GM21381 (cell line): ENCODE results near the gene IGF2R.
"Not testable (repeated sequence)": the region's sequence is repeated elsewhere in the genome, so short reads cannot be mapped to it uniquely, and the experiment has no call there.

Experiments used
- ATAC-seq: cut with Tn5 transposase; IDR thresholded peaks from one replicate; pipeline ENCODE4 v1.9.1; 2021; ENCODE audit warnings: mild to moderate bottlenecking, moderate library complexity; ENCODE audit not compliant: unreplicated experiment

IGF2R gene, protein sequence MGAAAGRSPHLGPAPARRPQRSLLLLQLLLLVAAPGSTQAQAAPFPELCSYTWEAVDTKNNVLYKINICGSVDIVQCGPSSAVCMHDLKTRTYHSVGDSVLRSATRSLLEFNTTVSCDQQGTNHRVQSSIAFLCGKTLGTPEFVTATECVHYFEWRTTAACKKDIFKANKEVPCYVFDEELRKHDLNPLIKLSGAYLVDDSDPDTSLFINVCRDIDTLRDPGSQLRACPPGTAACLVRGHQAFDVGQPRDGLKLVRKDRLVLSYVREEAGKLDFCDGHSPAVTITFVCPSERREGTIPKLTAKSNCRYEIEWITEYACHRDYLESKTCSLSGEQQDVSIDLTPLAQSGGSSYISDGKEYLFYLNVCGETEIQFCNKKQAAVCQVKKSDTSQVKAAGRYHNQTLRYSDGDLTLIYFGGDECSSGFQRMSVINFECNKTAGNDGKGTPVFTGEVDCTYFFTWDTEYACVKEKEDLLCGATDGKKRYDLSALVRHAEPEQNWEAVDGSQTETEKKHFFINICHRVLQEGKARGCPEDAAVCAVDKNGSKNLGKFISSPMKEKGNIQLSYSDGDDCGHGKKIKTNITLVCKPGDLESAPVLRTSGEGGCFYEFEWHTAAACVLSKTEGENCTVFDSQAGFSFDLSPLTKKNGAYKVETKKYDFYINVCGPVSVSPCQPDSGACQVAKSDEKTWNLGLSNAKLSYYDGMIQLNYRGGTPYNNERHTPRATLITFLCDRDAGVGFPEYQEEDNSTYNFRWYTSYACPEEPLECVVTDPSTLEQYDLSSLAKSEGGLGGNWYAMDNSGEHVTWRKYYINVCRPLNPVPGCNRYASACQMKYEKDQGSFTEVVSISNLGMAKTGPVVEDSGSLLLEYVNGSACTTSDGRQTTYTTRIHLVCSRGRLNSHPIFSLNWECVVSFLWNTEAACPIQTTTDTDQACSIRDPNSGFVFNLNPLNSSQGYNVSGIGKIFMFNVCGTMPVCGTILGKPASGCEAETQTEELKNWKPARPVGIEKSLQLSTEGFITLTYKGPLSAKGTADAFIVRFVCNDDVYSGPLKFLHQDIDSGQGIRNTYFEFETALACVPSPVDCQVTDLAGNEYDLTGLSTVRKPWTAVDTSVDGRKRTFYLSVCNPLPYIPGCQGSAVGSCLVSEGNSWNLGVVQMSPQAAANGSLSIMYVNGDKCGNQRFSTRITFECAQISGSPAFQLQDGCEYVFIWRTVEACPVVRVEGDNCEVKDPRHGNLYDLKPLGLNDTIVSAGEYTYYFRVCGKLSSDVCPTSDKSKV (N-terminal part only)

DNA sequence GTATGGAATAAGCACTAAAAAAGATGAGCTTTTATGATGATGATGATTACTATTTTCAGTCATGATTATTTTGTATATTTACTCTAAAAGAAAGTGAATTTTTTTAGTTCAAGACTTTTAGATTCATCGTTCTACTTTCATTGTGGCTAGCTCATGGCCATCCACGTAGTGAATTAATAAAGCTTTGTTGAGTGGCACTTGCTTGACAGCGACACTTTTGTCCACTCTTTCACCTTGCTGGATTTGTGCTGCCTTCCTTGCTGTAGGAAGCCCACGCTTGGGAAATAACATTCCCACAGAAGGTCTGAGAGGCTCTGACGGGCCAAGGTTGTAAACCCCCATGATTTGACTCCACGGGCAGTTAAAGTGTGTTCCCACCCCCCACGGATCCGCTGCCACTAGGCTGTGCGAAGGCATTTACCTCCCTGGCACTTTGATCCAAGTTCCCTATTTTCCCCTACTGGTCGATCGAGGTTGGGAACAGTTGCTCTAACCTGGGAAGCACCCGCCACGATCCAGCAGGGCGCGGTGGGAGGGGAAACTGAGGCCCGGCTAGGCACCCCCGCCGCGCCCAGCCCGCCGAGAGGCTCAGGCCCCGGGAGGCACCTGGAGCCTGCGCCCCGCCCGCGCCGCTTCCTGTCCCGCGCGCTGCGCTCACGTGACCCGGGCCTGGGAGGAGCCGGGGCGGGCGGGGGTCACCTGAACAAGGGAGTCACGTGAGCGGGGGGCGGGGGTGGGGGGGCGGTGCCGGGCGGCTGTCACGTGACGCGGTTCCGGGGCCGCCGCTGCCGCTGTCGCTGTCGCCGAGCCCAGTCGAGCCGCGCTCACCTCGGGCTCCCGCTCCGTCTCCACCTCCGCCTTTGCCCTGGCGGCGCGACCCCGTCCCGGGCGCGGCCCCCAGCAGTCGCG lies at the start of gene IGF2R:
TSS of gene IGF2R (plus strand) at position 788 of the 909 bp plus-strand sequence. CDS start 165 bp downstream, outside the sequence.
- peak; percentile 80 for ATAC-seq

- ATAC-seq = no peak
These were observed 49.1 kb upstream of the IGF2R start for GRCh38 chr6:159919800-159920199.

- not testable (repeated sequence) for ATAC-seq
These were observed 44.7 kb upstream of the IGF2R start for GRCh38 chr6:159924150-159924549.

- ATAC-seq = no peak
These were observed 42.2 kb upstream of the IGF2R start for GRCh38 chr6:159926542-159927203.

- peak; percentile 51 for ATAC-seq
These were observed 39.1 kb upstream of the IGF2R start for GRCh38 chr6:159929819-159930218.

DNA sequence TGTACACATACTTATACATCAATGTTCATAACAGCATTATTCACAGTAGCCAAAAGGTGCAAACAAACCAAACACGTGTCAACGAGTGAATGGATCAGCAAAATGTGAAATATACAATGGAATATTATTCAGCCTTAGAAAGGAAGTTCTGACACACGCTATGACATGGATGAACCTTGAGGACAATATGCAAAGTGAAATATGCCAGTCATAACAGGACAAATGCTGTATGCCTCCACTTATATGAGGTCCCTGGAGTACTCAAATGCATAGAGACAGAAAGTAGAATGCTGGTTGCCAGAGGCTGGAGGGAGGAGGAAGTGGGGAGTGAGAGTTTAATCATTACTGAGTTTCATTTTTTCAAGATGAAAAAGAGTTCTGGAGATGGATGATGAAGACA lies 37.8 kb upstream of the IGF2R start:
- ATAC-seq = peak; percentile 86

- ATAC-seq = no peak
These were observed 37.0 kb upstream of the IGF2R start for GRCh38 chr6:159931846-159932245.

GRCh38 chr6:159933077-159933476 lies 35.8 kb upstream of the IGF2R start:
- ATAC-seq = no peak

GRCh38 chr6:159934181-159934580 lies 34.7 kb upstream of the IGF2R start:
- ATAC-seq = no peak

DNA sequence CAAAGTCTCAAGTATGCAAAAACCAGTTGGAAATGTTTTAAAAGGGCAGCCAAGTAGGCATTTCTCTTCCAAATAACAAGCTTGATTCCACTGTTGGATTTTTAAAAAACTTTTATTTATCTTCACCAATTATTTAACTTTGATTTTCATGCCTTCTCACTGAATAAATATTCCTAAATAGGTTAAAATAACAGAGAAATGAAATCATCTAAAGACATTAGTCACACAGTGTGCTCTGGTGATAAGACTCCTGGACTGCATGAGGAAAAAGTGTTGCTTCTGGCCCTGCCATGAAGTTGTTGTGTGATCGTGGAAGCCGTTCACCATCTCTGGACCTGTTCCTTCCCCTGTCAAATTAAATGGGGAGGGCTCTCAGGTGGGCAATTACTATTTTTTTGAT lies 33.8 kb upstream of the IGF2R start:
- ATAC-seq = no peak

GRCh38 chr6:159935633-159936032 lies 33.2 kb upstream of the IGF2R start:
- ATAC-seq = no peak

DNA sequence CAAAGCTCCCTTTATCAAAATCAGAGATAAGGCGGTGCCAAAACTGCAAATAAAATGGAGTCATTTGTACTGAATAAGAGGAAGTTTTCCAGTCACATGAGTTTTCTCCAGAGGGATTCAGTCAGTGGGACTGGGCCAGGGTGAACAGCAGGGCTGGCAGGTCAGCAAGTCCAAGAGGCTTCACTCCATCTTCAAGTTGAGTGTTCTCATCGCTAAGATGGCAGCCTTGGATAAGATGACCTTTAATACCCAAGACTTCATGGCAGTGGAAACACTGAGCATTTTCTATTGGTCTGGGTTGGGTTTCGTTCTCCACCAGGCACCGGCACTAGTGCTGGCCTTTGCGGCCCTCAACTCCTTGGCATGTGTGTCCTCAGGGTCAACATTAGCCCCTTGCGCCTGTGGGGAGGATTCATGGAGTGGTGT lies 29.3 kb upstream of the IGF2R start:
- ATAC-seq = no peak

DNA sequence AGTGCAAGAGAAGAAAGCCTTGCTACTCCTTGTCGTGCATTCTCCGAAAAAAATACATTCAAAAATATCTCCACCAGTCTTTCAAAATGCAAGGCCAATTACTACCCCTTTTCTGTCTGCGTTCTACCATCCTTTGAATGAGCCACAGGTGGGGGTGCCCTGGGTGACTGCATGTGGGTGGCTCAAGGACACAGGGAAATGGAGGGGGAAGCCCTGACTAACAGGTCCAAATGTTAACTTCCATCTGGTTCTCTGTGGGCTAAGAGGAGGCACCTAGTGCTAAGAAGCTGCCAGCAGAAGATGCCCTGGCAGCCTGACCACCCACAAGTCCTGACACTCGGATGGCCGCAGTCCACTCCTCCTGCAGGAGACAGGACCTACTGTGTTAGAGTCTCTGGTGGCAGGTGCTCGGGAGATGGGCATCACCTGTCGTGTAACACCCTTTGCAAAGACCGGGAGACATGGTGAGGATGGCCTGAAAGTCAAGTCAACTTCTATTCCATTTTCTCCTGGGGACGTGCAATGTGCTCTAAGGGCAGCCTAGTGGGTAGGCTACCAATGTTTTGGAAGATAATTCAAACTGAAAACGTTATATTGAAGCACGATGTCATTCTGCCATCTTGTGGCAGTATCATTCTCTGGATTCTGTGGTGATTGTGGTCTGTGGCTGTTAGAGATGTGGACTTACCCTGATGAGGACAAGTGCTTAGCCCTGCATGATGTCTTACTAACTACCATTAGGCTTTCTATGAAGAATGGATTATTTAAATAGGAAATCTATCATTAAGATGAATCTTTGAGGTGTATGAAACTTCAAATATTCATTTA lies 27.4 kb upstream of the IGF2R start:
- peak; percentile 92 for ATAC-seq

DNA sequence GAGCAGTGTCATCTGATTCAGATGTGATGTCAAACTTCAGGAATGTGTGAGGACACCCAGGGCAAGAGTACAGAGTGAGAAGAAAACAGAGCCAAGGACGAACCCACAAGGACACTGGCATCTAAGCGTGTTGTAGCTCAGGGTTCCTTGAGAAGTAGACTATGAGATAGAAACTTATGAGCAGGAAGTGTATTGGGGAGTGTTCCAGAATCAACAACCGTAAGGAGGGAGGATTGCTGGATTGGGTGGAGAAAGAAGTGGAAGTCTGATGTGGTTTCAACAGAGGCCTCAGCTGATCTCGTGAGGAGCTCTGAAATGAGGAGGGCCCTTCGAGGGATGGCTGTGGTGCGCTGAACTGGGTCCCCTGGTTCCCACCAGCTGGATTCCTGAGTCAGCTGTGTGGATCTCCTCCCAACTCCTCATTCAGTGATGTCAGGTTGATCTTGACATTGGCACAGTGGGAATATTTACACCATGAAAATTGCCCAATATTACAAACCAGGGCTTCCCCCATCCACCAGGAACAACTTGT lies 25.7 kb upstream of the IGF2R start:
- no peak for ATAC-seq

DNA sequence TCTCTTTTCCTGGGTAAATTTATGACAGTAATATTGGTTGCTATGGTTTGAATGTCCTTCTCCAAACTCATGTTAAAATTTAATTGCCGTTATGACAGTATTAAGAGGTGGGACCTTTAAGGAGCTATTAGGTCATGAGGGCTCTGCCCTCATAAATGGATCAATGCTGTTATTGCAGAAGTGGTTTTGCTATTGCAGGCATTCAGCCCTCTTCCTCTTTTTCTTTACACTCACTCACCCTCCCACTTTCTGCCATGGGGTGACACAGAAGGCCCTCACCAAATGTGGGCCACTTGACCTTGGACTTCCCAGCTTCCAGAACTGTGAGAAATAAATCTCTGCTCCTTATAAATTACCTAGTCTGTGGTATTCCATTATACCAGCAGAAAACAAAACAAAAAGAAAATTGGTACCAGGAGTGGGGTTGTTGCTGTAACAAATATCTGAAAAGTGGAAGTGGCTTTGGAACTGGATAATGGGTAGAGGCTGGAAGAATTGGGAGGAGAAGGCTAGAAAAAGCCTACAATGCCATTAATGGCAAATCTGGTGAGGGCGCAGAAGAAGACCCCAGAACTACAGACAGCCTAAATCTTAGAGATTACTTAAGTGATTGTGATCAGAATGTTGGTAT lies 24.8 kb upstream of the IGF2R start:
- ATAC-seq = no peak

- ATAC-seq = no peak
These were observed 23.0 kb upstream of the IGF2R start for GRCh38 chr6:159945801-159946392.

GRCh38 chr6:159946912-159947311 lies 22.0 kb upstream of the IGF2R start:
- ATAC-seq = no peak
